ENCODE measurements around the gene CRHR2.
A peak's percentile ranks its signal among the peaks of the same experiment; 100 is the strongest.

CRHR2 gene

DNA sequence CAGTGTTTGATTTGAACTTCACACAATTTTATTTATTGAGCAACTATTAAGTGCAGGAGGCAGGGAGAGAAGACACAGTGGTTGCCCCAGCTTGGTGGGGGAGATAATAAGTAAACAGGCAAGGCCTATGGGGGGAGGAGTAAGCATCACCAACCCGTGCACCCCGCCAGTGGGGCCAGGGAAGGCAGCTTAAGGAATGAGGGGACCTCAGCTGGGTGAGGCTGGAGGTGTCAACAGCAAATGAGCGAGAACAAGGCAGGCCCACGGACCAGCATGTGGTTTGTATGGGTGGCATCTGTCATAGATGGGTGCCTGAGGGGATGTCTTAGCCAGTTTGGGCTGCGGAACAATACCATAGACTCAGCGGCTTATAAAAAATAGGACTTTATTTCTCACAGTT is 24.1 kb upstream of the CRHR2 start:
- DNase-seq, result no peak

DNA sequence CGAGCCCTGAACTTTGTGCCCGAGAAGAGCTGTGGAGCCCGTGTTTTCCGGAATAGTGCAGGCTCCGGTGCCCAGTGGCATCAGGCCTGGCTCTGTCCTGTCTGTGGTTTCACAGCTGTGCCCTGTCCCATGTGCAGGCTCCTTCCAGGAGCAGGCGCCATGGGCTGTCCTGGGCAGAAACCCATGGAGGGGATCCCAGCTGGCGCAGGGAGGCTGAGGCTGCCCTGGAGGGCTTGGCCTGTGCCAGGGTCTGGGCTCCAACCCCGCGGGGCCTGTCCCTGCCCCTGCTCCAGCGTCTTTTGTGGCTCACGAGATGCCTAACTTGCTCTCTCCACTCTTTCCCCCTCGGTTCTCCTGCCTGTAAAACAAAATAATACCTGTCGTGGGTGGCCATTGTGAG is 23.3 kb upstream of the CRHR2 start:
- DNase-seq, result no peak

DNA sequence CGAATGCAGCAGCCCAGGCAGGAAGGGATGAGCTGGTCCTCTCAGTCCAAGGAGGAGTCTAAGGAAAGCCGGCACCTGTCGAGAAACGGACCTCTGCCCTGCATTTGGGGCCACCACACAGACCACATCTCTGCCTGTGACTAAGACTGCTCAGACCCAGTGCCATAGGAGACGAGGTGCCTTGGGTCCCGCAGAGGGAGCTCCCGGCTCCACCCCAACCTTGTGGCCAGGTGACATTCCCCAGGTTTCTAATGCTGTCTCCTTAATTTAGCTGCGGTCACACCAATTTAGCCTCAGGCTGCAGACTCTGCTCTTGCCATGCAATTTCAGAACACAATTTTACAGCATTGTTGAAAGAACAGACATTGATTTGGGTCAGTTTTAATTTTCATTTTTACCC is 22.8 kb upstream of the CRHR2 start:
- no peak for DNase-seq

DNA sequence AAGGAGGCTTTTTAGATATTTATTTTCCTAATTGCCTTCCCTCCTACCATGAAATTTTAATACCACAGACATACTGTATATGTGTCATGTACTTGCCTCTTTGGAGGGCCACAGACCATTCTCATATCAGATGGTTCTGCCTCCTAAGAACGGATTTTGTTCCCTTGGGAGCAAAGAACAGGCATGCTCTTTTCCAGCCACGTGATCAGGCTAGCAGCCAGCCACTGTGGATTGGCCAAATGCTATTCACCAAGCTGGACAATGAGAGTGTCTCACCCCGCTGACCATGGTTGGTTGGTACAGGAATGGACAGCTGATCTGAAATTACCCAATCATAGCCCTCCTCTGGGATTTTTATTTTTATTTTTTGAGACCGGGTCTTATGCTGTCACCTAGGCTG is 21.5 kb upstream of the CRHR2 start:
- no peak for DNase-seq

DNA sequence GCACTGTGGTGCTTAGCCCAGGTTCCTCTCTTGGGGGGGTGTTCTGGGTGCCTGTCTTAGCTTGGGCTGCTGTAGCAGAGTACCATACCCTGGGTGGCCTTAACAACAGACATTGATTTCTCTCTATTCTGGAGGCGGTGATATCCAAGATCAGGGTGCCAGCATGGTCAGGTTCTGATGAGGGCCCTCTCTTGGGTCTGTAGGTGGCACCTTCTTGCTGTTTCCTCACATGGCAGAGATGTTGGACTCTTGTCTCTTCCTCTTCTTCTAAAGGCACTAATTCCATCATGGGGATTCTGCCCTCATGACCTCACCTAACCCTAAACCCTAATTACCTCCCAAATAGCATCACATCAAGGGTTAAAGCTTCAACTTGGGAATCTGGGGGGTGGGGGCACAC is 19.9 kb upstream of the CRHR2 start:
- DNase-seq, result peak; percentile 29

DNA sequence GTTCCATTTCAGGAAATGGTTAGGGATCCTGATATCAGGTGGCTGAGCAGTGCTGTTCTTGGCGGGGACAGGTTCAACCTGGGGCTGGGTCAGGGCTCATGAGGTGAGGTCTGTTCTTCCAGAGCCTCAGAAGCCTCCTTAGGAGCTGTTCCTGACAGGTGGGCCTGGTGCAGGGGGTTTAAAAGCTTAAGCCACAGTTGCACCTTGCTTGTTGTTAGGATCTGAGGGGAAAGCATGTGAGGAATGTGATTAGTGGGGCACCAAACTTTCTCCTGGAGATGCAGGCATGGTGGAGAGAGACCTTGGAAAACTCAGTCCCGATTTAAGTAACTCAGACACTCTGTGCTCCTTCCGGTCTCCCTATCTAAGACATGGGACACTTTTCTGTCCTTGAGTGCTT is 18.7 kb upstream of the CRHR2 start:
- DNase-seq, result no peak

DNA sequence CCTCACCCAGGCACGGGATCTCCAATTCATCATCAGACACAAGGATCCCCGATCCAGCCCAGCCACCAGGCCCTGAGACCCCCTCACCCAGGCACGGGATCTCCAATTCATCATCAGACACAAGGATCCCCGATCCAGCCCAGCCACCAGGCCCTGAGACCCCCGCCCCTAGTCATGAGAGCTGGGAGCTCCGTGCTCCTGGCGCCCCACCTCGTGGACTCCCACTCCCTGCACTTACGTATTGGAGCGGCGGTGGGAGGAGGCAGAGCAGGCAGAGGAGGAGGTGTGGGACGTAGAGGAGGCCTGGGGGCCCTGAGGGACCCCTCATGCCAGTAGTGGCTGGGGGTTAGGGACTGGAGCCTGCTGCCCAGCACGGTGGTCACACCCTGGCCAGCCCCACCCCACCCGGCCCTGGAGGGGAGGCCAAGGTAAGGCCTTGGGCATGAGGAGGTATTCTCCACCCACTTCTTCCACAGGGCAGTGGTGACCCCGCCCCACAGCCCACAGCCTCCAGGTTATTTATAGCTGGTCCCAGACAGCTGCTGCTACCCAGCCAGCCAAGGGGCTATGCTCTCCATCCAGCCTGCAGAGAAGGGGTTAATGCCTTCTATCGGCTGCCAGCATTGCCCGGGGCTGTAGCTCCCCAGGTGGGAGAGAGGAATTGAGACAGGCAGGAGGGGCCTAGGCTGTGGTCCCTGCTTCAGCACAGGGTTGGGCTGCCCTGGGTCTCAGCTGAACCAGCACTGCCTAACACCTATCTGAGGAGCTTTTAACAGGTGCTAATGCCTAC is 17.6 kb upstream of the CRHR2 start:
- DNase-seq, result no peak

DNA sequence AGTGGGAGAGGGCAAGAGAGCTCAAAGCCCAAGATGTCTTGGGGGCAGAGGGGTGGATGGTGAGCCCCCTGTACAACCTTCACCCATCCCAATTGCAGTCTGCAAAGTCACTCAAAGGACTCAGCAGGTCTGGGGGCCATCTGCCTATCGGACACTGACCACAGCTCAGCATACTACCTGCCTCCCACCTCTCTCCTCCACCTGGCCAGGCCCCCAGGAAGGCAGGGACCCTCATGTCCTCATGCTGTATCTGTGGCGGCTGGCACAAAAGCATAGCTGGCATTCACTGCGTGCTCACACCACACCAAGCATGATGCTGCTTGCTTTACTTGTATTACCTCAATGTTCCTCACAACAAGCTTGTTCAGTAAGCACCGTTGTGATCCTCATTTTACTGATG is 16.2 kb upstream of the CRHR2 start:
- no peak for DNase-seq

DNA sequence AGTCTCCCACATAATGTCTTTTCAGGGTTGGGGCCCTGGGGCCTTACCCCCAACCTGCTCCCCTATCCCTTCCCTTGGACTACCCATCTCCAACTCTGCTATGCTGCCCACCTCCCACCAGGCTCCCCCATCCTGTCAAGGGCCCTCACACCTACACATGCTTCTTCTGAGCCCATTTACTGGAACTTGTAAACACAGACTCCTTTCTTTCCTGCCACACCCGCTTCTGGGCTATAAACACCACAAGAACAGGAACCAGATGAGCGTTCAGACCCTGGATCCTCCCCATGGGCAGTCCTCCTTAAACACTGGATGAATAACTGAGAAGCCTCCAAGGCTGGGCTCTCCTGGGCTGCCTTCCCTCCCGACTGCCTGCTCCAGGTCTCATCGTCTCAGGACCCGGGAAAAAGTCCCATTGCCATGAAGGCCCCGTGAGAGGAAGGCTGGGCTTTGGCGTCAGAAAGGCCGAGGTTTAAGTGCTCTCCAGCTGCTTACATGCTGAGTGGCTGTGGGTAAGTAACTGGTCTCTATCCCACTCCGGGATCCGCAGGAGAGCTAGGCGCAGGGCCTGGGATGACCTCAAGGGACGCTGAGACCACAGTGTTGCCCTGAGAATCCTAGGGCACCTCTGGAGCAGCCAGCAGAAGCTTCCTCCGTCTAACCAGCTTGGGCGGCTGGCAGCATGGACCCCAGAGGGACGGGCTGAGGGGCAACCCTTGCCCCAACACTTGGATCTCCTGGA is 15.6 kb upstream of the CRHR2 start:
- DNase-seq, result no peak

DNA sequence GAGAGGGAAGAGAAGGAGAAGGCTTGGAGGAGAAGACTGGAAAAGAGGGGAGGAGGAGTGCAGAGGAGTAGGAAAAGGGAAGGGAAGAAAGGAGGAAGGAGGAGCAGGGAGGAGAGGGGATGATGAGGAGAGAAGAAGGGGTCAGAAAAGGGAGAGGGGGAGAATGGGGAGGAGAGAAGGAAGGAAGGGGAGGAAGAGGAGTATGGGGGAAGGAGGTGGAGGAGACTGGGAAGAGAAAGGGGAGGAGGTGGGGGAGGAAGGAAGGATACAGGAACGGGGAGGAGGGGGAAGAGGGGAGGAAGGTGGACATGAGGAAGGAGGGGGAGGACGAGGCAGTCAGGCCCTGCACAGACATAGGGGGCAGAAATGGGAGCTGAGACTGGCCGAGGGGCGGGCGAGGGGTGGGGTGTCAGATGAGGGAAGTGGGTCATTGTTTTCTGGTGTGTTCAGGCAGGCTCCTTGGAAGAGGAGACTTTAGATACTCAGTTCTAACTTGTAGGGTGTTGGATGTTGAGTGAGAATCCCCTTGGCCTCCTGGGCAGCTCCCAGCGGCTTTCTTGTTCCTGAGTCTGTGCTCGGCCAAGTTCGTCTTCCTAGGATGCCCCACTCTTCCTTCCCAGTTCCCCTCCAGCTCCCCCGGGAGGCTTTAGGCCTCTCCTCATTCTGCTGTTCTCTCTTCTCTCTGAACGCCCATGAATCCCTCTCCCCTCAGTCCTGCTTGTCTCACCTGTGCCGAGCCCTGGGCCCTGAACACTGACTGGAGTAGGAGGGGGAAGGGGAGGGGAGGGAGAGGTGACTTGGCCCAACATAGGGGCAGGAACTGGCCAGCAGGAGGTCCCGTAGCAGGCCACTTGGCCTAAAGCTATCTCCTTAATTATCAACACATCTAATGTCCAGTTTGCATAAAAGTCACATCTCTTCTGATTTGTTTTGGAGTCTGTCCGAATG is 12.8 kb upstream of the CRHR2 start:
- DNase-seq, result no peak

DNA sequence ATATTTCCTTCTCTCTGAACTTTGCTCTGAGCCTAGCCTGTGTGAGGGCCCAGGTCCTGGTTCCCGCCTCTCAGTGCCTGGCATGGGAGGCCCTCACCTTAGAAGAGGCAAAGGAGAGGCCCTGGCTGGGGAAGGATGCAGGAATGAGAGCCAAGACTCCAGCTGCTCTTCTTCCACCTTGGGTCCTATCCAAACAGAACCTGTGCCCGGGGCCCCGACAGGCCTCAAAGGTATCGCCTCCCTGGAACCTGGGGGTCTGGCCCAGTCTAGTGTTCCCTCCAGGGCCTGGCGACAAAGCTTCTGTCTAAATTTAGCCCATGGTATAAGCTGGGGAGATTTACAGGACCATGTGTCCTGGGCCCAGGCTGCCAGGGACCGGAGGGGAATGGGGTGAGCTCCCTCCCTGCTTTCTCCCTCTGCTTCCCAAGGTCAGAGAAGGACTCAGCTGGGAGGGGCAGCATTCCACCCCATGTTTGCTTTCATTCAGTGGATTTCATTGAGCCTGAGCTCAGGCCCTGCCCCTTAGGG is 12.0 kb upstream of the CRHR2 start:
- no peak for DNase-seq

DNA sequence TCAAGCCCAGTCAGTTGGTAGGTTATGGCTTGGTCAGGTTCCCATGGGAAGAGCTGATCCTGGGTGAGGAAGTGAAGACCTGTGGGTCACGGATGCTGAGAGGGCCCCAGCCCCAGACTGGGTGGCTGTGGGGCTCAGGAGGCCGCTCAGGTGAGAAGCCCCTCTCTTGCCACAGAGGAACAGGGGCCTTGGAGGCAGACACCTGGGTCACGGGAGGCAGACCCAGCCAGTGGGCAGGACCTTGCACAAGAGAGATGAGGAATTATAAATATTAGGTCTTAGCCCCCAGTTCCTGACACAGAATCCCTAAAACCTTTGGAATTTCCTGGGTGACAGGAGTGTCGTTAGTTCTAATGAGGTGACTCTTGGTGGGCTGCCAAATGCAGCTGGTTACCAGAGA is 10.6 kb upstream of the CRHR2 start:
- DNase-seq, result no peak

DNA sequence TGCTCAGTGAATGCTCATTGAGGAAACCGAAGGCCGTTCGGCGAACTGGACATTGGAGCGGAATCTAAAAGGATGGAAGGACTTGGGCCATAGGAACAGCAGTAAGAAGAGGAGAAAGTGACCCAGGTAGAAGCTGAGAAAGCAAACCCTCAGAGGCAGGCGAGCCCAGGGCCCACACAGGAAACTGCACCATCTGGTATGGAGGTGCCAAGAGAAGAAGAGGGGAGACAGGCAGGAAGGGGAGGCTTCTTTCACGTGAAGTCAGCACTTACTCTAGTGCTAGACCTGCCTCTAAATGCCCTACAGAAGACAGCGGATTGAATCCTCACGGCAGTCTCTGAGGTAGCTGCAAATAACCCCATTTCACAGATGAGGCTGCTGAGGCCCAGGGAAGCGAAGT is 10.2 kb upstream of the CRHR2 start:
- no peak for DNase-seq

DNA sequence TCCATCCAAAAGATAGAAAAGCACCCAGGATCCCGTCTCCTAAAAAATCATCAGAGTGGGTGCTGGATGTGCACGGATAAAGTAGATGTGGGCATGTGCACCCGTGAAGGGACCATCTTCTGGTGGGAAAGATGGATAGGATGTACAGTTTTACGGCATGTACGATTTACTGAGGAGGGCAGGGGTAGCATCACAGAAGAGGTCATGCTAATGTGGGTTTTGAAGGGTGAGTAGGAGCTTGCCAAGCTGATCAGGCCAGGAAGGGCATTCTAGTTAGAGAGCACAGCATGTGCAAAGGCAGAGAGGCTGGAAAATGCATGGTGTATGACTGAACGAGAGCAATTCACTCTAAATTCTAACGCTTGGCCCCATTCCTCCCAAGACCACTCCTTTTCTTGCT is 7.8 kb upstream of the CRHR2 start:
- DNase-seq, result no peak

DNA sequence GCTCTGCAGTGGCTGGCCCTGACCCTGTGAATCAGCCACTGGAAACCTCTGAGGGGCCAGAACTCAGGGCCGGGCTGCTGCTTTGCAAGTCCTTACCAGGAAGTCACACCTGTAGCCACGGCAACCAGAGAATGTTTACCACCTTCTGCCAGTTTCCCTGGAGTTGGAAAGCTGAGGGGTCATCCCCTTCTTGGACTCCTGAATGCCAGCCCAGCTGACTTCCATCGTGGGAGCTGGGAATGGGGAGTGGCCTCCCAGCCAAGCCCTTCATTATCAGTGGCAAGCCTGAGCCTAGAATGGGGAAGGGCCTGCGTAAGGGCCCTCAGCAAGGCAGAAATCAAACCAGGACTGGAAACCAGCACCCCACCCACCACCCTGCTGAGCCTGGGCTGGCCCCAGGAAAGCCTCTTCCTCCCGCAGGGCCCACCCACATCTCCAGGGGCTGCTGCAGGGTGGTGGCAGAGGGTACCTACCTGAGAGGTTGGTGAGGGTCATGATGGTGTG is 6.5 kb upstream of the CRHR2 start:
- DNase-seq, result no peak

DNA sequence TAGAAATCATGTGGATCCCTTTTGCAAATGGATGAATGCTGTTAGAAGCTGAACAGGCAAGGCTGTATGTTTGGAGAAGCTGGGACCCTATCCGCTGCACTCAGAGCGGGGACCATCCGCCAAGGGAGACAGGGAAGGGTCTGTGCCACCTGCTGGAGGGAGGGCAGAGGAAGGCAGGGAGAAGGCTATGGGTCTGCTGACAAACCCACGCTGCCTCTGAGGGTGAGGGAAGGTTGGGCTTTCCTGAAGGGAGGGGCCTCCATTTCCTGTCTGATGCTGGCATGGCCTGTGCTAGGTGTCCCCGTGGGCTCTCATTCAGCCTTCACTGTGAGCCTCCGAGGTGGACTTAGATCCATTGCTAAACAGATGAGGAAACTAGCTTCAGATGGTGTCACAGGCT is 5.3 kb upstream of the CRHR2 start:
- no peak for DNase-seq

DNA sequence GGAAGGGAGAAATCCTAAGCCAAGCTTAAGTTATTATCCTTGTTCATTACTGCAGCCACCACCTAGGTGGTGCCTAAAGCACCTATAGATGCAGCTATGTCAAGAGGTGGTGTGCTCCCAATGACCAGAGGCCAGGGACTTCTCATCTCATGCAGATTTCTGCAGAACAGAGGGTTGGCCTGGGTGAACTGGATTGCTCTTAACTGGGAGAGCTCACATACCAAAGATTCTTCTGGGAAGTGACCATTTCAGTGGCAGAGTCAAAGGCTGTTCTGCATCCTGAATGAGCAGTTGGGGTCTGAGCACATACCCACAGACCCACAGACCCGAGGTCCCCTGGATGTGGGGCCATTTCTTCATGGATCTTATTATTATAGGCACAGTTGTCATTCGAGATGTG is 2.1 kb upstream of the CRHR2 start:
- no peak for DNase-seq

DNA sequence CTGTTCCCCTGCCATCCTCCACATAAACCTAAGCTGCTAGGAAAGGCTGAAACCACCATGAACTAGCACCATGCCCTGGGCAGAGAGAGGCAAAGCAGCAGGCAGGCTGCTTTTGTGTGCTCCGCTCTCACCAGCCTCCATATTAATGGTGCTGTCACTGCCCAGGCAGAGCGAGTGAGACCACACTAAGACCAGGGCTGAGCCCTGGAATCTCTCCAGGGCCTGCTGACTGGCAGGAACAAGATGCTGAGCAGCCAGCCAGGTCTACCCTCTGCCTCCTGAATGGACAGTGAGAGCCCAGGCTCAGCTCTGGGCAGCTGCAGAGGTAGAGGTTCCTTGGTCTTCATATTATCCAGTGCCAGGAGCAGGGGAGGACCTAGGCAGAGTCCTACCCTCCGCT is 1.6 kb upstream of the CRHR2 start:
- DNase-seq, result no peak

DNA sequence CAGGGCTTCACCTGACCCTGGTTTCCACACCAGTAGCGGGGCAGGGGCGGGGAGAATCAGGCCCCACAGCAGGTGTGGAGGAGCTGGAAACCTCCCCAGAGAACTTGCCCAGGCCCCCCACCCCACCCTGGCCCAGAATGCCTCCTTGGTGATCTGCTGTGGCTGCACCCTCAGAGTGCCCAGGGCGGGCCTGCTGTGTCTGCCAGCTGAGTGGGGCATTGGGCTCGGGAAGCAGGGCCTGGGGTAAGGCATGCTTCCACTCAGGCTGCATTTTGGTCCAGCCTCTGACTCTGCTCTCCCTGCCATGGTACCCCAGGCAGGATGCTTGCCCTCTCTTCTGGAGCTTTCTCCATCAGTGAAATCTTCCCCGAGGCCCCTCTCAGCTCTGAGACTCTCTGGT is 1.1 kb upstream of the CRHR2 start:
- DNase-seq, result no peak

DNA sequence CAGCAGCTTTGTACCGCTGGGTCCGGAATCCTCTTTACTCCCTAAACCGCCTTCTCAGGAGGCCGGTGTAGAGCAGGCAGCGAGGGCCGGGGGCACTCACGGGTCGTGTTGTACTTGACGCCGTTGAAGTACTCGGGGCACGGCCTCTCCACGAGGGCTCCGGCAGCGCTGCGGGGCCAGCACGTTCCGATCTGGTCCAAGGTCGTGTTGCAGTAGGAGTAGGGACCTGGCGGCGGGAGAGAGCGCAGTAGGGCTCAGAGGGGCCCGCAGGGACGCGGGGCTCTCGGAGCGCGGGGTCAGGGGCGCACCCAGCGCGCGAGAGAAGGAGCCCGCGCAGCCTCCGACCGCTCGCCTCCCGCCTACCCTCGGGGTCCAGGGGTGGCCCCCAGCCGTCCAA is 443 bp downstream of the CRHR2 start:
- DNase-seq, result no peak

DNA sequence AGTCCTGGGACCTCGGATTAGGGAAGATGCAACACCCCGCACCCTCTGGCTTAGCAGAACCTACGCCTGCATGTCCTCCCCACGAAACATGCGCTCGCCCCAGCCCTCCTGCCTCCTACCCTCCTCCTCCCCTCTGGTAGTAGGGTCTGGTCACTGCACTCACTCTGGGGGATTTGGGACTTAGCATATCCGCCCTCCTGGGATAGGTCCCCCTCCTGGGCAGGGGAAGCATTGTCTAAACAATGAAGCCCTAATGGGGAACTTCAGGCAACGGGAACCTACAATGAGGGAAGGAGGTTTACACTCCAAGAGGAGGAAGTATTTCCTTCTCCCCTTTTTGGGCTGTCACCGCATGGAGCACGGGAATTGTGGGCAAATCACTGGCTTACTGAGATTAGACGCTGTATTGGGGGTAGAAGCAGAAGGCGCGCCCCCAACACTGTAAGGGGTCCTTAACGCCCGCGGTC is 892 bp downstream of the CRHR2 start:
- DNase-seq, result no peak

DNA sequence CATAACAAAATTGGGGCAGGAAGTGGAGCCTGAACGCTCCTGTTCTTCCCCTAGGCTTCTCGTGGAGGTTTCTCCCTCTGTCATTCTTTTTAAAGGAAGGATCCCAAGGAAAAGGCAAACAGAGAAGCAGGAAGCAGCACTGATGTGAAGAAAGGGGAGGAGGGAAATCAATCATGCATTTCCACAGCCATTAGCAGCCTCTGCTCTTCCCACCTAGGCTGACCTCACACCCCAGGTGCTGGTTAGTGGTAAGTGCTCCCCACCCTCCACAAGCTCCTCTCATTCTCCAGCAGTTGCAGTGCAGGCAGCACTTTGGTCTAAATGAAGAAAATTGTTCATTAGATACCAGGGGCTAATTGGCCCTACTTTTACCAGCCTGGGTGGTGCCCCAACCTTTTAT is 2.6 kb downstream of the CRHR2 start:
- DNase-seq, result no peak

DNA sequence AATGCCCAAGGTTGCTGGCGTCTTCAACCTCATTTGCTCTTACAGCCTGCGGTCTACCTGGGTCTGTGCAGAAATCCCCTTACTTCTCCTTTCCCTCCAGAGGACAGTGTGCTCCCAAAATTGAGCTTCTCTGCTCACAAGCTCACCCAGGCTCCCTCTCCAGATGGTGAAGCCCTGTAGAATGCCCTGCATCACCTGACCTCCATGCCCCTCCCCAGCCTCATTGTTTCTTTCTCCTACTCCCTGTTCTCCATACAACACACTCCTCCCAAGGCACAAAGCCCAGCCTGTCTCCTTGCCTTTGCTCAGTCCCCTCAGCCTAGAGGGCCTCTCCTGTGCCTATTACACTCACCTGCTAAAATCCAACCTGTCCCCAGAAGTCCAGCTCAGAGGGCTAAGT is 3.5 kb downstream of the CRHR2 start:
- DNase-seq, result no peak

All from OCI-M1 (cell line).